Kidney epithelial cell (primary cell): Measurements from ENCODE around the gene TSPAN15. TPM values are rescaled to one million over a fixed set of nuclear protein-coding genes. Genes with fewer than 3 reads are reported as not detected.

Source experiments
- DNase-seq: peaks from one replicate; pipeline ENCODE4 v3.0.0-alpha.2; 2010; ENCODE audit warnings: low read depth
- H3K27me3 ChIP-seq: 2 replicates; pipeline ENCODE4 v1.6.0; 2011; ENCODE audit warnings: low read length; ENCODE audit not compliant: control insufficient read depth, insufficient read depth
- H3K36me3 ChIP-seq: 2 replicates; pipeline ENCODE4 v1.5.1; 2011; ENCODE audit warnings: low read length; ENCODE audit not compliant: control insufficient read depth, insufficient read depth
- H3K4me3 ChIP-seq: 2 replicates; pipeline ENCODE4 v1.5.1; 2011; ENCODE audit warnings: low read depth, mild to moderate bottlenecking, control low read depth, low read length
- total RNA-seq: library from RNA; depleted of rRNA; stranded (reverse); fragments of >200 nt; gene quantifications from 2 replicates; pipeline ENCODE4 v1.2.3, GENCODE V29; 2015
- TF ChIP-seq, protein P1 (sequence below): IDR thresholded peaks from 2 replicates; pipeline ENCODE4 v1.5.1; 2011; ENCODE audit warnings: mild to moderate bottlenecking, moderate library complexity, low read length, control low read depth, inconsistent platforms; ENCODE audit not compliant: insufficient read depth, poor library complexity, severe bottlenecking

The TSPAN15 gene
- total RNA-seq, 1 donor from 2014 or later: 19.4 TPM

DNA sequence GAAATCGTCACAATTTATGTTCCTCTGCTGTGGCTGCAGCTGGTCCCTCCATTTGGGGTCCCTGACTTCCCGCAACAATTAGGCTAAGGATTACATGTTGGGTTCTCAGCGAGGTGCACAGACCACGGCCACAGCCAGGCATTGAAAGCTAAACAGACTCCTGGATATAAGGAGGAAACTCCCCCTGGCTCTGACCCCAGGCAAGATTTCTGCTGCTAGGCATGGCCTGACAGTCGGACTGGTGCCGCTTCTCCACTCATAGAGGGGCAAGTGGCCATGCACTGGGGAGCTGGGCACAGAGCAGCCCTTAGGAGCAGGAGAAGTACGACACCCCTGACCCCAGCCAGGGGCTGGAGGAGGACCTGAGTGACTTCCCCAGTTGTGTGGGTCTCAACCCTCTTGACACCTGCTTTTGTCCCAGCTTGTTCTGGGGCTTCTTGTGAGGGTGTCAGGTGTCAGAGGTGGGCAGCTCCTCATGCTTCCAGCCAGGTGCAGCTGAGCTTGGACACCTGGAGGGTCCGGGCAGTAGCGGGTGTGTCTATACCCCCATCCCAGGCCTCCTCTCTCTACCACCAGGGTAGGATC, 38.3 kb downstream of the TSPAN15 start:
- DNase-seq: no peak
- no peak overlapping the region for H3K4me3 ChIP-seq
- TF ChIP-seq, protein P1, sequence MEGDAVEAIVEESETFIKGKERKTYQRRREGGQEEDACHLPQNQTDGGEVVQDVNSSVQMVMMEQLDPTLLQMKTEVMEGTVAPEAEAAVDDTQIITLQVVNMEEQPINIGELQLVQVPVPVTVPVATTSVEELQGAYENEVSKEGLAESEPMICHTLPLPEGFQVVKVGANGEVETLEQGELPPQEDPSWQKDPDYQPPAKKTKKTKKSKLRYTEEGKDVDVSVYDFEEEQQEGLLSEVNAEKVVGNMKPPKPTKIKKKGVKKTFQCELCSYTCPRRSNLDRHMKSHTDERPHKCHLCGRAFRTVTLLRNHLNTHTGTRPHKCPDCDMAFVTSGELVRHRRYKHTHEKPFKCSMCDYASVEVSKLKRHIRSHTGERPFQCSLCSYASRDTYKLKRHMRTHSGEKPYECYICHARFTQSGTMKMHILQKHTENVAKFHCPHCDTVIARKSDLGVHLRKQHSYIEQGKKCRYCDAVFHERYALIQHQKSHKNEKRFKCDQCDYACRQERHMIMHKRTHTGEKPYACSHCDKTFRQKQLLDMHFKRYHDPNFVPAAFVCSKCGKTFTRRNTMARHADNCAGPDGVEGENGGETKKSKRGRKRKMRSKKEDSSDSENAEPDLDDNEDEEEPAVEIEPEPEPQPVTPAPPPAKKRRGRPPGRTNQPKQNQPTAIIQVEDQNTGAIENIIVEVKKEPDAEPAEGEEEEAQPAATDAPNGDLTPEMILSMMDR: no peak
- H3K36me3 ChIP-seq: no peaks in the 10 kb centered on the region
- no peaks in the 10 kb centered on the region for H3K27me3 ChIP-seq

DNA sequence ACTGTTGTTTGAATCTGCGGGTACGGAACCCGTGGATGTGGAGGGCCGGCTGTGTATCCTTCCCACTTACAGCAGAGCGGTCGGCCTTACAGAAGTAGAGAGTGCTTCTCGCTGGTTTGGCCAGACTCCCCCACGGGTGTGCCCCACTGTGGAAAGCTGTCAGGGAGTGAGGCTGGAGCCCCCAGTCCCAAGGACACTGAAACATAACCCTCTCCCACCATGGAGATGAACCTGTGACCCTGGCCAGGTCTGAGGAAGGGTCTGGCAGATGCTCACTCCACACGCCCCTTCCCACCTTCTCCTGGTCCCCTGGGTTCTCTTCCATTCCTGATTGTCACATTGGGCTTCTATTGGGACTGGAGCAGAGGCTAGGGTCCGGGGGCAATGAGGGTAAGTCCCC, 39.6 kb downstream of the TSPAN15 start:
- no peak overlapping the region for H3K4me3 ChIP-seq
- H3K27me3 ChIP-seq: no peaks in the 10 kb centered on the region
- TF ChIP-seq, protein P1: no peak
- no peak for DNase-seq
- no peaks in the 10 kb centered on the region for H3K36me3 ChIP-seq

DNA sequence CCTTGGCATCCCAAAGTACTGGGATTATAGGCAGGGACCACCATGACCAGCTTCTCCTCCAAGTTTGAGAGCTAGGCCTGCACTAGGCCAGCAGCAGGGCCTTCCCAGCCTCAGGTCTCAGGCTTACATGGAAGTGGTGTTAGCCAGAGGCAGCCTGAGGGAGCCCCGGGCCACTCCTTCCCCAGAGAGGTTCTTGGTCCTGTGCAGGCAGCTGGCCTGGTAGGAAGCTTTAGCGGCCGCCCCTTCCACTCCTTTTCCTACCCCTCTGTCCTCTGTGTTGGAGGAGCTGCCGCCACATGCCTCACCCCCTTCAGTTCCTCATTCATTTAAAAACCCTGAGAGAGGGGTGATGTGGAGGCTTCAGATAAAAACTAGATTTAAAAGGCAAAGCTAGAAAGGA, 40.3 kb downstream of the TSPAN15 start:
- no peak overlapping the region for H3K4me3 ChIP-seq
- H3K27me3 ChIP-seq: no peaks in the 10 kb centered on the region
- H3K36me3 ChIP-seq: no peaks in the 10 kb centered on the region
- no peak for DNase-seq
- TF ChIP-seq, protein P1: no peak

DNA sequence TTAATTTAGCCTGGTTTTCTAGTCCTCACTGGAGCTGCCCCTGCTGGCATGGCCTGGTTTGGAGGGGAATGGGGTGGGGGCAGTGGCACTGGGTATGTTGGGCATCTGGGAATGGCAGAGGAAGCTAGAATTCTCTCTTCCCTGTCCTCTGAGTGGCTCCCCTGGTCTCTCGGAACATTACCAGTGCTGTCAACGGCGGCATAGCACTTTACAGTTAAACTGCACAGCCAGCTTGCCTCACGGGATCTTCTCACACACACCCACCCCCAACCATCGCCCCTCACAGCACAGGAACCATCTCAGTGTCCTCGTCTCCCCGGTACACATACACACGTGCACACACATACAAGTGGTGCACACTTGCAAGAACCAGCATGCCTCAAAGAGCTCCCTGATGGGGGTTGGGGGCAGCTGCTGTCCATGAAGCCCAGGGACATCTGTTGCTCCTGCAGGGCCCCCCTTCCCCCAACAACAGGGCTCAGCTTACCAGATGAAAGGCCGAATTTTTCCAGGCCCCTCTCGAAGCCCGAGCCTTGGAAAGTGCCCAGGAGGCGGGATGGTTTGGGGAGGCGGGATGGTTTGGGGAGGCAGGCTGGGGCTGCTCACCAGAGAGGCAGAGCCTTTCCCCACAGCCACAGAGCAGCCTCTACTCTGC, 41.0 kb downstream of the TSPAN15 start:
- H3K36me3 ChIP-seq: no peaks in the 10 kb centered on the region
- no peaks in the 10 kb centered on the region for H3K27me3 ChIP-seq
- TF ChIP-seq, protein P1: no peak
- H3K4me3 ChIP-seq: no peak overlapping the region
- no peak for DNase-seq

DNA sequence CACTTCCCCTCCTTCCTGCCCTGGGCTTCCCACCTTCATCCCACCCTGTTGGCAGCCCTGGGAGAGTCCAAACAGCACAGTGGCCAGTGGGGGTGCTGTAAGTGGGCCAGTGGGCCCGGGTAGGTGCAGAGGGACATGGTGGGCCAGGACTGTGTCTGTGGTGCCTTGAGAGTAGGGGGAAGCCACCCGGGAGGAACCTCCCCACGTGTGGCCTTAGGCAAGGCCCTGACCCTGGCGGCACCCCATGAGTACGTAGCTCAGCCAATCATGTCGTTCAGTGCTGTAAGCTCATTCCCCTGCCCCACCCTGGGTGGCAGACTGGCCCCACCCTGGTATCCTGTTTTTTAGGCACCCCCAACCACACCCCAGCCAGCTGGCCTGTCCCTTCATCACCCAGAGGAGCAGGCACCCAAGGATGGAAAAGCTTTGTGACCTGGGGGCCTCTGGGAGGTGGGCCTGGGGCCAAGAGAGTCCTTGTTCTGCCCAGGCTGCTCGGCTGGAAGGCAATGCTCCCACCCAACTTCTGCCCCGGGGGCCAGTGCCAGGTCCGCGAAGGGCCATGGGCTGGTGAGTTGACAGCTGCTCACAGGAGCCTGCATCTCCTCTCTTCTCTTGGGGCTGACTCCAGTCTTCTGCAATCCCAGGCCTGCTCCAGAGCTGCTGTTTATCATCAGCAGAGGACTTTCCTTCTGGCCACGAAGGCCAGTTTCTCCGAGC, 41.6 kb downstream of the TSPAN15 start:
- TF ChIP-seq, protein P1: no peak
- no peak for DNase-seq
- no peaks in the 10 kb centered on the region for H3K27me3 ChIP-seq
- H3K36me3 ChIP-seq: no peaks in the 10 kb centered on the region
- no peak overlapping the region for H3K4me3 ChIP-seq
